C4-2B (cell line): ENCODE measurements around the gene TFIP11.

ENCODE experiments used
- ZFX ChIP-seq: fragments of 450-650 bp; IDR thresholded peaks from 2 replicates; pipeline ENCODE4 v1.6.1; 2017
- TF ChIP-seq, protein P1 (sequence below): fragments of 450-650 bp; conservative IDR thresholded peaks from 2 replicates; pipeline ENCODE4 v1.5.1; 2017; ENCODE audit warnings: mild to moderate bottlenecking

DNA sequence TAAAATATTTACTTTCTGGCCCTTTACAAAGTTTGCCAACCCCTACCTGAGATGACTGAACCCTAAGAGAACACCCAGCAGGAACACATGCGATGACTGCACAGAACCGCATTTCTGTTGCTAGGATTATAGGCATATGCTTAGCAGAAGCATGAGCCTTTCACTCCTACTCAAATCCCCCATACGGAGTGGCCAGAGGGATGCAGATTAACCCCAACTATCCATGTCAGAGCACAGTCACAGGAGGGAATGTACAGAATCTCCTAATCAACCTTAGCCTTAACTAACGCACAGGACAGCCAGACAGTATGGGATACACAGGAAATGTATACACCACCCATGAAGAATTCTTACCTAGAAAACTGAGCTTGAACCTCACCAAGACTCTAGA is 34.9 kb downstream of the TFIP11 start:
- TF ChIP-seq, protein P1, sequence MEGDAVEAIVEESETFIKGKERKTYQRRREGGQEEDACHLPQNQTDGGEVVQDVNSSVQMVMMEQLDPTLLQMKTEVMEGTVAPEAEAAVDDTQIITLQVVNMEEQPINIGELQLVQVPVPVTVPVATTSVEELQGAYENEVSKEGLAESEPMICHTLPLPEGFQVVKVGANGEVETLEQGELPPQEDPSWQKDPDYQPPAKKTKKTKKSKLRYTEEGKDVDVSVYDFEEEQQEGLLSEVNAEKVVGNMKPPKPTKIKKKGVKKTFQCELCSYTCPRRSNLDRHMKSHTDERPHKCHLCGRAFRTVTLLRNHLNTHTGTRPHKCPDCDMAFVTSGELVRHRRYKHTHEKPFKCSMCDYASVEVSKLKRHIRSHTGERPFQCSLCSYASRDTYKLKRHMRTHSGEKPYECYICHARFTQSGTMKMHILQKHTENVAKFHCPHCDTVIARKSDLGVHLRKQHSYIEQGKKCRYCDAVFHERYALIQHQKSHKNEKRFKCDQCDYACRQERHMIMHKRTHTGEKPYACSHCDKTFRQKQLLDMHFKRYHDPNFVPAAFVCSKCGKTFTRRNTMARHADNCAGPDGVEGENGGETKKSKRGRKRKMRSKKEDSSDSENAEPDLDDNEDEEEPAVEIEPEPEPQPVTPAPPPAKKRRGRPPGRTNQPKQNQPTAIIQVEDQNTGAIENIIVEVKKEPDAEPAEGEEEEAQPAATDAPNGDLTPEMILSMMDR: no peak
- TF ChIP-seq ZFX: no peak
